CD4-positive, alpha-beta memory T cell (primary cell): ENCODE data around the gene PBX4. TPM values are rescaled to one million over a fixed set of nuclear protein-coding genes. Genes with fewer than 3 reads are reported as not detected.

Experiments used
- CTCF ChIA-PET: fragments of 350-600 bp; sonication (Branson Sonifier 250); formaldehyde crosslinking; loops from one replicate; lab custom pipeline; 2021; ENCODE audit warnings: inconsistent platforms; ENCODE audit not compliant: partially characterized antibody; lab: Charles Lee
- POLR2A ChIA-PET: fragments of 350-600 bp; sonication (Branson Sonifier 250); formaldehyde crosslinking; loops from one replicate; lab custom pipeline; 2021; ENCODE audit not compliant: partially characterized antibody; lab: Charles Lee
- DNase-seq, 5 donors: peaks; one replicate each; pipeline versions ENCODE4 v3.0.0 to v3.0.0-alpha.2; 2020 to 2022; ENCODE audit warnings: mixed read lengths in 1 of 5
- H3K27ac ChIP-seq: one replicate; pipeline ENCODE4 v1.7.0; 2013; ENCODE audit warnings: low read depth, low read length
- H3K27me3 ChIP-seq: 2 replicates; pipeline ENCODE4 v1.7.0; 2013; ENCODE audit warnings: mild to moderate bottlenecking, low read length, moderate library complexity; ENCODE audit not compliant: insufficient read depth
- H3K36me3 ChIP-seq: 2 replicates; pipeline ENCODE4 v1.7.0; 2013; ENCODE audit warnings: mild to moderate bottlenecking, low read length, moderate library complexity; ENCODE audit not compliant: insufficient read depth
- H3K4me1 ChIP-seq: 2 replicates; pipeline ENCODE4 v1.7.0; 2013; ENCODE audit warnings: mild to moderate bottlenecking, low read length, moderate library complexity; ENCODE audit not compliant: insufficient read depth
- H3K4me3 ChIP-seq, 2 donors: one replicate each; pipeline ENCODE4 v1.7.0; 2013; ENCODE audit warnings: low read length in 2 of 2, mild to moderate bottlenecking in 1 of 2
- H3K9me3 ChIP-seq, 2 donors: one replicate each; pipeline ENCODE4 v1.7.0; 2013; ENCODE audit warnings: low read length in 2 of 2, control low read depth in 1 of 2; ENCODE audit not compliant: control insufficient read depth in 1 of 2
- H3K27ac Mint-ChIP-seq, 7 donors: one replicate each; pipeline ENCODE4 v1.8.0; 2020 to 2021; ENCODE audit warnings: mixed read lengths in 7 of 7, mild to moderate bottlenecking in 6 of 7, inconsistent platforms in 3 of 7, moderate library complexity in 3 of 7
- H3K27me3 Mint-ChIP-seq, 2 donors: one replicate each; pipeline ENCODE4 v1.8.0; 2020 to 2021; ENCODE audit warnings: mixed read lengths in 2 of 2
- H3K36me3 Mint-ChIP-seq, 2 donors: one replicate each; pipeline ENCODE4 v1.8.0; 2020 to 2021; ENCODE audit warnings: mixed read lengths in 2 of 2, inconsistent platforms in 1 of 2, mild to moderate bottlenecking in 1 of 2
- H3K4me1 Mint-ChIP-seq, 4 donors: one replicate each; pipeline ENCODE4 v1.8.0; 2020 to 2021; ENCODE audit warnings: mixed read lengths in 4 of 4, mild to moderate bottlenecking in 1 of 4
- H3K4me3 Mint-ChIP-seq, 8 donors: one replicate each; pipeline ENCODE4 v1.8.0; 2020 to 2021; ENCODE audit warnings: mixed read lengths in 8 of 8, mild to moderate bottlenecking in 7 of 8, moderate library complexity in 6 of 8, inconsistent platforms in 3 of 8
- H3K9me3 Mint-ChIP-seq, 8 donors: one replicate each; pipeline ENCODE4 v1.8.0; 2020 to 2021; ENCODE audit warnings: mixed read lengths in 8 of 8, mild to moderate bottlenecking in 5 of 8, inconsistent platforms in 3 of 8, moderate library complexity in 1 of 8
- intact Hi-C: fragments of 100-400 bp; cut with micrococcal nuclease; formaldehyde crosslinking; loops from one replicate; pipeline ENCODE4 v1.15.1; 2023
- polyA plus RNA-seq, 2 donors: library from polyadenylated mRNA; unstranded; fragments of 300-500 nt; fragmentation: Illumina TruSeq; gene quantifications; one replicate each; pipeline ENCODE4 v1.2.3, GENCODE V29; 2021
- total RNA-seq, 2 experiments: library from RNA; stranded (reverse); gene quantifications; one replicate each; pipeline ENCODE4 v1.2.3, GENCODE V29; 2021

Gene PBX4
- total and polyA plus RNA-seq, 4 experiments from 2014 or later: 3.9 to 56.3 (median 29.1) TPM

DNA sequence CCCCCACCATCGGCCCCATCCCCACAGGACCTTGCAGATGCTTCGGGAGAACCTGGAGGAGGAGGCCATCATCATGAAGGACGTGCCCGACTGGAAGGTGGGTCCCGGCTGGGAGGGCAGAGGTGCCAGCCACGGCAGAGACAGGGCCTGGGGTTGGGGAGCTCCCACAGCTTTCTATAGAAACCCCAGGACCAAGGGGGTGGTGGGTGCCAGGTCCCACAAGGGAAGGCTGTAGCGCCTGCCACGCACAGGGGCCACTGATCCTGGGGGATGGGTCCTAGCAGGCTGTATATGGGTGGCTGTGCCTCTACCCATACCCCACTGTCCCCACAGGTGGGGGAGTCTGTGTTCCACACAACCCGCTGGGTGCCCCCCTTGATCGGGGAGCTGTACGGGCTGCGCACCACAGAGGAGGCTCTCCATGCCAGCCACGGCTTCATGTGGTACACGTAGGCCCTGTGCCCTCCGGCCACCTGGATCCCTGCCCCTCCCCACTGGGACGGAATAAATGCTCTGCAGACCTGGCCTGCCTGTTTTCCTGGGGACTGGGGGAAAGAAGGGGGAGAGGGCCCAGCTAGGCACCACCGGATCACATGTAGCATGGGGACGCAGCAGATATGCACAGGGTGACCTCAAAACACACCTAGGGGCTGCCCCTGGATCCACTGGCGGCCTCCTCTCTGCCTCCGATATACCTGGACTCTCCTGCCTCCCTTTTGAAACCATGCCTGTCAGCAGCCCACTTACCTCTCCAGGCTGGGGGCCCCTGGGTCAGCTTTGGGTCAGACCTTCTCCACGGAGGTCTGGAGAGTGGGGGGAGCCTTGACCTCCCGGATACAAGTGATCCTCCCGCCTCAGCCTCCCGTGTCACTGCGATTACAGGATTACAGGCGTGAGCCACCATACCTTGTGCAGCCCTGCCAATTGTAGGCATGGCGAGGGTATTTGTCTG is 90.5 kb downstream of the PBX4 start:
- no peaks in the 10 kb centered on the region for H3K27me3 ChIP-seq
- ChIA-PET CTCF (interaction anchor here (1.2 kb wide), 1 partner anchor 116 kb away, joined by 3 read pairs; the partner anchor contains the start of gene GMIP), POLR2A (interaction anchor here (1.2 to 1.7 kb wide), 2 partner anchors 11 to 116 kb away, joined by 3 to 4 read pairs; partner anchors contain the start of gene GMIP)
- H3K27me3 Mint-ChIP-seq: no peaks in the 10 kb centered on the region
- H3K36me3 ChIP-seq: peaks cover 26% of the 10 kb centered on the region
- no peaks in the 10 kb centered on the region for H3K9me3 ChIP-seq
- H3K9me3 Mint-ChIP-seq: no peaks in the 10 kb centered on the region
- peaks cover 4 to 14% (median 9%) of the 10 kb centered on the region in 4 donors for H3K4me1 Mint-ChIP-seq
- H3K27ac Mint-ChIP-seq: peak overlapping the region in 2 of 7 donors; percentile 13 to 22
- intact Hi-C loops: no loop called here
- H3K4me1 ChIP-seq: peaks cover 11% of the 10 kb centered on the region
- DNase-seq: peak in 1 of 5 donors; percentile 22
- no peak overlapping the region for H3K27ac ChIP-seq
- no peak overlapping the region for H3K4me3 ChIP-seq
- no peak overlapping the region for H3K4me3 Mint-ChIP-seq
- H3K36me3 Mint-ChIP-seq: peaks cover 9 to 38% of the 10 kb centered on the region in 2 donors

DNA sequence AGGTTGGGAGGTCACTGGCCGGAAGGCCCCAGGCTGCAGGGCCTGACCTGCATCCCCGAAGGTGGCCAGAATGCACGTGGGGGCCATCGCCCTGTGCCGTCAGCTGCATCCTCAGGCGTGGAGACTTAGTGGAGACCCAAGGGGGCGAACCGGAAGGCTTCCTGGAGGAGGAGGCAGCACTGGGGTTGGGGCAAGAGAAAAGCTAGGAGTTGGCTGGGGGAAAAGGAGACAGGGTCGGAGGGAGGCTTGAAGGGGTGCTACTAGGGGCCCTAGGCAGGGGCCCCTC is 91.2 kb downstream of the PBX4 start:
- Histone ChIP-seq H3K27ac (no peak overlapping the region), H3K4me1 (peaks cover 5% of the 10 kb centered on the region), H3K36me3 (peaks cover 26% of the 10 kb centered on the region), H3K27me3 (no peaks in the 10 kb centered on the region), H3K9me3 (no peaks in the 10 kb centered on the region), H3K4me3 (no peak overlapping the region)
- Mint-ChIP-seq H3K36me3 (peaks cover 9 to 40% of the 10 kb centered on the region in 2 donors), H3K4me1 (peaks cover 5 to 15% (median 9%) of the 10 kb centered on the region in 4 donors), H3K27me3 (no peaks in the 10 kb centered on the region), H3K9me3 (no peaks in the 10 kb centered on the region), H3K27ac (peak overlapping the region in 2 of 7 donors; percentile 13 to 41), H3K4me3 (no peak overlapping the region)
- POLR2A ChIA-PET: interaction anchor here (1.2 to 1.7 kb wide), 2 partner anchors 11 to 116 kb away, joined by 3 to 4 read pairs; partner anchors contain the start of gene GMIP
- DNase-seq: peak in 1 of 5 donors; percentile 2
- intact Hi-C loops: no loop called here
- CTCF ChIA-PET: interaction anchor here (1.2 kb wide), 1 partner anchor 116 kb away, joined by 3 read pairs; the partner anchor contains the start of gene GMIP

GRCh38 chr19:19526581-19527370 is 91.7 kb downstream of the PBX4 start:
- CTCF ChIA-PET: no interaction called here
- Histone ChIP-seq H3K27ac (no peak overlapping the region), H3K27me3 (no peaks in the 10 kb centered on the region), H3K4me3 (no peak overlapping the region), H3K4me1 (no peaks in the 10 kb centered on the region), H3K9me3 (no peaks in the 10 kb centered on the region), H3K36me3 (peaks cover 26% of the 10 kb centered on the region)
- POLR2A ChIA-PET: interaction anchor here (1.2 to 1.7 kb wide), 2 partner anchors 10 to 117 kb away, joined by 3 to 4 read pairs; partner anchors contain the start of gene GMIP
- Mint-ChIP-seq H3K27ac (peak overlapping the region in 1 of 7 donors; percentile 13), H3K9me3 (no peaks in the 10 kb centered on the region), H3K27me3 (no peaks in the 10 kb centered on the region), H3K36me3 (peaks cover 9 to 36% of the 10 kb centered on the region in 2 donors), H3K4me1 (peaks cover 2 to 10% (median 4%) of the 10 kb centered on the region in 4 donors), H3K4me3 (no peak overlapping the region)
- intact Hi-C loops: no loop called here
- DNase-seq: no peak

DNA sequence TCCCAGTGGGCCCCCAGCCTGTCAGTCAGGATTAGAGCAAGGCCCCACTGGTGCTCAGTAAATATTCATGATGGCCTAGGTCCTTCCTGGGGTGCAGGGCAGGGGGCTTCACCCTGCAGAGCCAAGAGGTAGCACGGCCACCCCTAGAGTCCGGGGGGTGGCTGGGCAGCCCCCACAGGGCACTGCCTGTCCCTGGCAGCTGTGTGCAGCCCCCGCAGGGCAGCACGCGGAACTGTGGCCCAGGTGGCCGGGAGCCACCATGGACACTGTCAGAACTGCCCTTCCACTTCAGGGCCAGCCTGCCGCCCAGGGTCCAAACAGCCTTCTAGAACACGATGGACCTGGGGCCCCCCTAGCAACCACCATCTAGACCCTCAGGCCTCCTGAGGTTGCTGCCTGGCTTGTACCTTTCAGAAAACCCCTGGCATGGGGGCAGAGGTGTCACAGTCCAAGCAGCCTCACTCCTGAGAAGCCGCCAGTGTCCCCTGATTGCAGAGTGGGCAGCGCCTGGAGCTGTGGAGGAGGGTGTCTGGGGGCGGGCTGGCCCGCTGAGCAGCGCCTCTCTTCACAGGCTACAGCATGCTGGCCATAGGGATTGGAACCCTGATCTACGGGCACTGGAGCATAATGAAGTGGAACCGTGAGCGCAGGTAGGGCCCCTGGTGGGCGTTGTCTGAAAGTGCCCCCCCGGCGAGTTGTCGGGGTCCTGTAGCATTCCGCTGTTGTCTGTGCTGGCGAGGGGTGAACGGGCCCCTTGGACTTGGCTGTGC is 92.7 kb downstream of the PBX4 start:
- POLR2A ChIA-PET: no interaction called here
- intact Hi-C loops: no loop called here
- H3K4me3 Mint-ChIP-seq: no peak overlapping the region

GRCh38 chr19:19524053-19524452 is 94.4 kb downstream of the PBX4 start:
- intact Hi-C loops: no loop called here
- DNase-seq: no peak
- H3K4me1 ChIP-seq: peaks cover 7% of the 10 kb centered on the region
- no peak overlapping the region for H3K27ac ChIP-seq
- no peaks in the 10 kb centered on the region for H3K27me3 ChIP-seq
- ChIA-PET CTCF (no interaction called here), POLR2A (no interaction called here)
- Mint-ChIP-seq H3K9me3 (no peaks in the 10 kb centered on the region), H3K4me1 (peaks cover 11 to 28% (median 20%) of the 10 kb centered on the region in 4 donors), H3K27me3 (no peaks in the 10 kb centered on the region), H3K27ac (peak overlapping the region in 2 of 7 donors; percentile 32 to 64), H3K36me3 (peaks cover 15 to 44% of the 10 kb centered on the region in 2 donors), H3K4me3 (no peak overlapping the region)
- H3K4me3 ChIP-seq: no peak overlapping the region
- no peaks in the 10 kb centered on the region for H3K9me3 ChIP-seq
- peaks cover 26% of the 10 kb centered on the region for H3K36me3 ChIP-seq

More for the DNA sequence above, 92.7 kb downstream of the PBX4 start:
- Histone ChIP-seq H3K4me3 (no peak overlapping the region), H3K36me3 (peaks cover 26% of the 10 kb centered on the region), H3K4me1 (no peaks in the 10 kb centered on the region), H3K27ac (no peak overlapping the region), H3K9me3 (no peaks in the 10 kb centered on the region), H3K27me3 (no peaks in the 10 kb centered on the region)
- Mint-ChIP-seq H3K36me3 (peaks cover 8 to 36% of the 10 kb centered on the region in 2 donors), H3K27ac (peak overlapping the region in 1 of 7 donors; percentile 77), H3K4me1 (peaks cover 3 to 13% (median 8%) of the 10 kb centered on the region in 4 donors), H3K9me3 (no peaks in the 10 kb centered on the region), H3K27me3 (no peaks in the 10 kb centered on the region)
- CTCF ChIA-PET: no interaction called here
- DNase-seq: peak in 1 of 5 donors; percentile 9

DNA sequence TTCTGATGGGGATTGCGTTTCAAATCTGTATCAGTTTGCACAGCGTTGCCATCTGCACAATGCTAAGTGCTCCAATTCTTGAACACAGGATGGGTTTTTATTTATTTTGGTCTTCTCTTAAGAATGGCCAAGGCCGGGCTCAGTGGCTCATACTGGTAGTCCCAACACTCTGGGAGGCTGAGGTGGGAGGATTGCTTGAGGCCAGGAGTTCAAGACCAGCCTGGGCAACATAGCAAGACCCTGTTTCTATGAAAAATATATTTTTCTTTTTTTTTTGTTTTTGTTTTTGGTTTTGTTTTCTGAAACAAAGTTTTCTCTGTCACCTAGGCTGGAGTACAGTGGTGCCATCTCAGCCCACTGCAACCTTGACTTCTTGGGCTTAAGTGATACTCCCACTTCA is 95.3 kb downstream of the PBX4 start:
- Histone ChIP-seq H3K4me3 (no peak overlapping the region), H3K4me1 (peaks cover 8% of the 10 kb centered on the region), H3K27ac (no peak overlapping the region), H3K36me3 (peaks cover 23% of the 10 kb centered on the region), H3K27me3 (no peaks in the 10 kb centered on the region), H3K9me3 (no peaks in the 10 kb centered on the region)
- Mint-ChIP-seq H3K27ac (no peak overlapping the region), H3K4me3 (no peak overlapping the region), H3K9me3 (no peaks in the 10 kb centered on the region), H3K36me3 (peaks cover 15 to 42% of the 10 kb centered on the region in 2 donors), H3K27me3 (no peaks in the 10 kb centered on the region), H3K4me1 (peaks cover 11 to 28% (median 21%) of the 10 kb centered on the region in 4 donors)
- intact Hi-C loops: no loop called here
- DNase-seq: no peak
- POLR2A ChIA-PET: no interaction called here
- CTCF ChIA-PET: no interaction called here
